Endothelial cell of umbilical vein (primary cell): Measurements from ENCODE around the gene CELSR1.

Experiments used
- CTCF ChIP-seq, 2 donors: IDR thresholded peaks; 1 replicate in 1 of 2; 2 replicates in 1 of 2; pipeline ENCODE4 v1.5.1; 2011; ENCODE audit warnings: low read length in 2 of 2, mild to moderate bottlenecking in 2 of 2, moderate library complexity in 2 of 2, control low read depth in 1 of 2, inconsistent platforms in 1 of 2, low read depth in 1 of 2; ENCODE audit not compliant: insufficient read depth in 1 of 2; ENCODE audit errors: extremely low read depth in 1 of 2
- EZH2 ChIP-seq: IDR thresholded peaks from 2 replicates; pipeline ENCODE4 v1.6.1; 2012; ENCODE audit warnings: borderline replicate concordance, low read depth, mild to moderate bottlenecking, moderate library complexity, low read length, inconsistent platforms; ENCODE audit not compliant: severe bottlenecking
- GATA2 ChIP-seq: IDR thresholded peaks from 2 replicates; pipeline ENCODE4 v1.7.0; 2011; ENCODE audit warnings: low read depth, mild to moderate bottlenecking, moderate library complexity, mixed read lengths, low read length; ENCODE audit not compliant: insufficient read length, insufficient read depth
- POLR2A ChIP-seq: IDR thresholded peaks from 2 replicates; pipeline ENCODE4 v1.6.1; 2012; ENCODE audit warnings: low read depth, mild to moderate bottlenecking, control low read depth, low read length
- POLR2AphosphoS5 ChIP-seq: IDR thresholded peaks from 2 replicates; pipeline ENCODE4 v1.6.1; 2012; ENCODE audit warnings: low read depth, mild to moderate bottlenecking, control low read depth, low read length, moderate library complexity; ENCODE audit not compliant: insufficient read depth

DNA sequence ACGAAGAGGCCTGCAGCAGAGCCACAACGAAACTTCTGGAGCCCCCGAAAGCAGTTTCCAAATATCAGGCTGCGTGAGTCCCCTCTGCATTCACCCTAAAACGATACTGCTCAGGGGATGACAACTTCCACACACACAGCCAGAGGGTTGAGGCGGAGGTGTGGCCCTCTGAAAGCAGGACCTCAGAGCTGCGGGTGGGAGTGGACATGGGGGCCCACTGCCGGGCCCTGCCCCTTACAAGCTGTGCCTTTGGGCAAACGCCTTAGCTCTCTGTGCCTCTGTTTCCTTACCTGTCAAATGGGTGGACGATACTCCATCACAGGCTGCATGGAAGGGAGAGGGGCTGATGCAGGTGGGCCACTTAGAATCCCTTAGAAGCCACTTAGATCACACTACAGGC is 148.8 kb downstream of the CELSR1 start:
- TF ChIP-seq CTCF (IDR thresholded peaks at IDR 0.05; ENCODE audit: extremely low read depth in 1 of 2, insufficient read depth in 1 of 2, low read depth in 1 of 2, low read length in 2 of 2) (no peak), POLR2A (no peak), EZH2 (no peak), POLR2AphosphoS5 (no peak), GATA2 (no peak)
